Activated T-helper 17 cell treated with anti-CD3 and anti-CD28 coated beads, Interleukin-2, amount 50 U/mL, for 72 hours (primary cell): Measurements from ENCODE around the gene HABP4. TPM values are rescaled to one million over a fixed set of nuclear protein-coding genes. Genes with fewer than 3 reads are reported as not detected.

Source experiments
- ATAC-seq: fragments of 150-1000 bp; cut with Tn5 transposase; replicated peaks from 2 replicates; pipeline ENCODE4 v1.10.0; 2021; ENCODE audit warnings: mild to moderate bottlenecking, moderate library complexity
- H3K27ac Mint-ChIP-seq: one replicate; pipeline ENCODE4 v1.8.0; 2022; ENCODE audit warnings: mixed read lengths
- H3K27me3 Mint-ChIP-seq: one replicate; pipeline ENCODE4 v1.8.0; 2022; ENCODE audit warnings: mixed read lengths
- H3K36me3 Mint-ChIP-seq: one replicate; pipeline ENCODE4 v1.8.0; 2022; ENCODE audit warnings: low read depth, mild to moderate bottlenecking, mixed read lengths
- H3K4me1 Mint-ChIP-seq: one replicate; pipeline ENCODE4 v1.8.0; 2022; ENCODE audit warnings: mixed read lengths
- H3K4me3 Mint-ChIP-seq: one replicate; pipeline ENCODE4 v1.8.0; 2022; ENCODE audit warnings: mild to moderate bottlenecking, mixed read lengths
- H3K9me3 Mint-ChIP-seq: one replicate; pipeline ENCODE4 v1.8.0; 2022; ENCODE audit warnings: mixed read lengths
- total RNA-seq, 2 donors: library from RNA; stranded (reverse); gene quantifications; one replicate each; pipeline ENCODE4 v1.2.3, GENCODE V29; 2022

HABP4 gene
- total RNA-seq, 2 donors from 2014 or later = 10.0 to 21.3 TPM

DNA sequence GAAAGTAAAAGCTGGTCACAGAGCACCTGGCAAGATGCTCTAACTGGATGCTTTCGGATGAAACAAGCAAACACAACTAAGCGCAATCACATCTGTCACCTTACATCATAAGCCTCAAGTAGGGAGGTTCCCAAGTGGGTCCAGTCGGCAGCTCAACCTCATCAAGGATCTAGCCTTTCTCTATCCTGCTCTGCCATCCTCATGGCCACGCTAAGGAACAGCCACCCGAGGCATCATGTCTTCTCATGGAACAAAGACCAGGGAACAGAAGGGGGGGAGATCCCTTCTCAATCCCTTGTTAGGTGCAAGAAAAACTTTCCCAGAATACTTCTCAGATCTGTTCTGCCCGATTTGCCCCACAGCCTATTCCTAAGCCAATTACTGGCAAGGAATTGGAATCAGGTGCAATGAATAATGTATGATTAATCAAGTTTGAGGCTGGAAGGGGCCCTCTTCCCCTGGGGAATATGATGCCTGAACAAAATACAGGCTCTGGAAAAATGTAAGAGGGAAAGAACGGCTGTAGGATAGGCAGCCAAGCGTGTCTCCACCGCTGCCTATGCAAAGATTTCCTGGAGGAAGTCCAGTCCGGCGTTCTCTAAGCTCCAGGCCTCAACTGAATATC, 1.3 kb upstream of the HABP4 start:
- Mint-ChIP-seq H3K36me3 (peaks cover 3% of the 10 kb centered on the region), H3K27me3 (peaks cover 3% of the 10 kb centered on the region), H3K4me1 (peaks cover 7% of the 10 kb centered on the region), H3K27ac (peak overlapping the region; percentile 52), H3K9me3 (no peaks in the 10 kb centered on the region), H3K4me3 (peak overlapping the region; percentile 66)
- ATAC-seq = no peak

DNA sequence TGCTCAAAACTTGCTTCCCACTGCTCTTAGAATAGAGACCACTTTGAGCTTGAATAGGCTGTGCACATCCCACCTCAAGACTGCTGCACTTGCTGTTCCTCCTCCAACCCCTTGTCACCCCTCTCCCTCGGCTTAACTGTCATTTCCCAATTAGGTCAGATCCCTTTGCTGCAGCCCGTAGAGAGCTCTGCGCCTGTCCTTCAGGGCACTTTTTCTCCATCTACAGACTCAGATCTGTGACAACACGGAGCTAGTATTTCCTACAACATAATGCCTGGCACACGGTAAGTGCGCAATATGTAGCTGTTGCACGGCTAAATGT, 485 bp upstream of the HABP4 start:
- H3K4me3 Mint-ChIP-seq = peak overlapping the region; percentile 66
- no peaks in the 10 kb centered on the region for H3K9me3 Mint-ChIP-seq
- peaks cover 7% of the 10 kb centered on the region for H3K4me1 Mint-ChIP-seq
- H3K27ac Mint-ChIP-seq = peak overlapping the region; percentile 52
- peaks cover 3% of the 10 kb centered on the region for H3K27me3 Mint-ChIP-seq
- peaks cover 6% of the 10 kb centered on the region for H3K36me3 Mint-ChIP-seq
- ATAC-seq = peak; percentile 15

DNA sequence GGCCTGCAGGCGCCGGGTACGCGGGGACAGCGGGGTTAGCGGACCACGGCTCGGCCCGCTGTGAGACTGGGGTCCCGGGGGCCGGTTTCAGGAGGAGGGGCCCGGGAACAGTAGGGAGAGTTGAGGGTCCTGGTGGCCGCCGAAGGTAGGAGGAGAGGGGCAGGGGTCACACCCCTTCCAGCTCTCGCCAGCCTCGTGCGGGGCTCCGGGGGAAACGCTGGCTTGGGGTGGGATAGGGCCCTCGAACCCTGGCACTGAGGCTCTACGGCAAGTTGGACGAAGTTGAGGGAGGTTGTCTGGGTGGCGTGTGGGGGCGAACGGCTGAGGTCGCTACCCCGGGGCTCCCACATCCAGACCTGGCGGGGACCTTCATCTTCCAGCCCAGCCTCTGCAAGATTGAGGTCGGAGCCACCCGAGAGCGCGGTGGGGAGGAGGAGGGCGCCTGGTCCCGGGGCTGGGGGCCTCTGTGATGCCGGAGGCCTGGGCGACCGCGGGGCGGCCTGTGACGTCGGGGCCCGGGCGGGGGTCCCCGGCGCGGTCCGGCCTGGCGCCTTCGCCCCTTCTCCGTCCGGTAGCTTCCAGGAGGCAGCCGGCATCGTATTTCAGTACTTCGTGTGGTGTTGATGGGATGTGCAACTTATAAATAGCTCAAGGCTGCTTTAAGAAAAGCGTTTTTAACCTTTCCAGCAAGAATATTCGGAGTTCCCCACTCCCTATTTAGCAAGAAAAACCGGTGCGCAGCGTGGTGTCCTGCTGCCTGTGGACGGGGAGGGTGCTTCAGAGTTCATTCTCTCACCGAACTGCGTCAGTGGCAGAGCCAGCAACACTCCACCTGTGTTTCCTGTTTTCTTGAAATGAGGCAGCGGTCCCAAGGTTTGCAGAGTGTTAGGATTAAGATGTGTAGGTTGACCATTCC, 902 bp downstream of the HABP4 start:
- Mint-ChIP-seq H3K9me3 (no peaks in the 10 kb centered on the region), H3K4me3 (peak overlapping the region; percentile 75), H3K4me1 (peaks cover 7% of the 10 kb centered on the region), H3K36me3 (peaks cover 6% of the 10 kb centered on the region), H3K27me3 (peaks cover 3% of the 10 kb centered on the region), H3K27ac (peak overlapping the region; percentile 8)
- no peak for ATAC-seq

DNA sequence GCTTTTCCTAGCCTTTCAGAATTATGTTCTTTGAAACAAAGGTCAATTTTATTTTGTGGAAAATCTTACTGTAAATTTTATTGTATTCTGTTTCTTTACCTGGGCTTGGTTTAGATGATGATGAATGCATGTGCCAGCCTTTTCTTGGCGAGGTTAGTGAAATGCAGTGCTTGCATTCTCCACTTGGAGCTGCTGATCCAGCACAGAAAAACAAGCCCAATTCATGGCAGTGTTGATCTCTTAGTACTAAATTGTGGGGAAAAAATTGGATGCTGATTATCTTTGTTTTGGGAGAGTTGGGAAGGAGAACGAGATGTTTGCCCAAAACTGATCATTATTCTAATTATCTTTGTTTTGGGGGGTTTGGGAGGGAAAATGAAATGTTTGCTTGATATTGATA, 3.7 kb downstream of the HABP4 start:
- Mint-ChIP-seq H3K36me3 (peaks cover 15% of the 10 kb centered on the region), H3K4me3 (no peak overlapping the region), H3K27me3 (peaks cover 3% of the 10 kb centered on the region), H3K9me3 (no peaks in the 10 kb centered on the region), H3K4me1 (peaks cover 11% of the 10 kb centered on the region), H3K27ac (no peak overlapping the region)
- ATAC-seq = no peak

DNA sequence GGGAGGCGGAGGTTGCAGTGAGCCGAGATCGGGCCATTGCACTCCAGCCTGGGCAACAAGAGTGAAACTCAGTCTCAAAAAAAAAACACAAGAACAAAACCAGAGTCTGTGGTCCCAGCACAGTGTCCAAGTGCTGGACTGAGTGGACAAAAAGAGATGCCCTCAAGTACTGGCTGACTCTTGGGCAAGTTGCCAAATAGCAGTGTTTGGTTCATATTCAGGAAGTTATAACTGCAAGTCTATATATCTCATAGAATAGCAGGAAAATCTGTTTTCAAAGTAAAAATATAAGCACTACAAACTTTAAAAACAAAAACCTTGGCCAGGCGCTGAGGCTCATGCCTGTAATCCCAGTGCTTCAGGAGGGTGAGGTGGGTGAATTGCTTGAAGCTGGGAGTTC, 7.3 kb downstream of the HABP4 start:
- Mint-ChIP-seq H3K4me3 (no peak overlapping the region), H3K27ac (no peak overlapping the region), H3K9me3 (no peaks in the 10 kb centered on the region), H3K4me1 (peaks cover 10% of the 10 kb centered on the region), H3K36me3 (peaks cover 46% of the 10 kb centered on the region), H3K27me3 (no peaks in the 10 kb centered on the region)
- ATAC-seq = no peak

DNA sequence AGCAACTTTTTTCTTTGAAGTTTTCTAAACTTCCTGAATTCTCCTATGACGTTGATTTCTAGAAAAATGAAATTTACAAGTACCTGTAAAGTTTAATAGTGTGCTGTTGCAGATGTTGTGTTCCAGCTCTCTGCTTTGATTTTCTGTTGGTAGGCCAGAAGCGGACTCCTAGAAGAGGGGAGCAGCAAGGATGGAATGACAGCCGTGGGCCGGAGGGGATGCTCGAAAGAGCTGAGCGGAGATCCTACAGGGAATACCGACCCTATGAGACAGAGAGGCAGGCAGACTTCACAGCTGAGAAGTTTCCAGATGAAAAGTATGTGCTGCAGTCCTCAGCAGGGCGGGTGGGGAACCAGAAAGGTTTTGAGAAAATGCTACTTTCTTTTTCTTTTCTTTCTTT, 8.3 kb downstream of the HABP4 start:
- Mint-ChIP-seq H3K9me3 (no peaks in the 10 kb centered on the region), H3K27ac (no peak overlapping the region), H3K4me1 (peaks cover 10% of the 10 kb centered on the region), H3K36me3 (peaks cover 46% of the 10 kb centered on the region), H3K27me3 (no peaks in the 10 kb centered on the region), H3K4me3 (no peak overlapping the region)
- no peak for ATAC-seq

DNA sequence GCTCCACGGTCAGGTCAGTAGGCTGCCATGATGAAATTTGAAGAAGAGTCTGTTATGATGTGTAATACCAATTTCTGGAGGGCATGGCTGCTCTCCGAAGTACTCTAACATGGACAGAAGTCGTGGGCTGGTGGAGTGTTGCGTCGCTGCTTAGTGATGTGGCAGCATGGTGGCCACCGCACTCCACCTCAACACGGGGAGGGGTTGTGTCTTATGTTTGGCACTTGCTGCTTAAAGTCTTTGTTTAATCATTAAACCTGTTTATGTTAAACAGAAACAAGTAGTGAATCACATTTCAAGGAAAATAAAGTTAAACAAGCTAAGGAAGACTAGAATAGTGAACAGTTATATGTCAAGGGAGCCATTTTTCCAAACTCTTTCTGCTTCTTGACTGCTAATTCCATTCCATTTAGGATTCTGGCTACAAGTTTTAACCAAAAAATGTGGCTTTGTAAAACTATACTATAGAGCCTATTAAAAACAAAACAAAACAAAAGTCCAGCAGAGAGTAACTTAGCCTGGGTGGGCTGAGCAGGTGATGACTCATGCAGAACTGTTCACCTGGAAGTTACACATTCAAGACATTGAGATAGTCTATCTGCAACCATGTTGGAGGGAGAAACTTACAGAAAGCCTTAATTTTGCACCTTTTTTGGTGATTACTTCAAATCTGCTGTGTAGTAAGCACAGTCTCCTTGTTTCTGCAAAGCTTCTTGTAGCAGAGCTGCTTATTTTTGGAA, 9.5 kb downstream of the HABP4 start:
- ATAC-seq = no peak

DNA sequence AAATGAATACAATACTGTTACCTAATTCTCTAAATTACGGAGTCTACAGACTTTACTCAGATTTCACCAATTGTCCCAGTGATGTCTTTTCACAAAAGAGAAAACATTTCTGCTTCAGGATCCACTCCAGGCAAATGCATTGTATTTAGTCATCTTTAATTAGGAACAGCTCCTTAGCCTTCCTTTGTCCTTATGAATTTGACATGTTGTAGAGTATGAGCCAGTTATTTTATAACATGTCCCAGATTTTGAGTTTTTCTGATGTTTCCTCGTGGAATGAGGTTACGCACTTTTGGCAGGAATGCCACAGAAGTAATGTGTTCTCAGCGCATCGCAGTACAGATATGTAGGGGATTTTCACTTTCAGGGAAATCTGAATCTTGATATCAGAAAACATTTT, 10.5 kb downstream of the HABP4 start:
- Mint-ChIP-seq H3K27me3 (no peaks in the 10 kb centered on the region), H3K9me3 (no peaks in the 10 kb centered on the region), H3K4me1 (peaks cover 10% of the 10 kb centered on the region), H3K27ac (no peak overlapping the region), H3K36me3 (peaks cover 61% of the 10 kb centered on the region), H3K4me3 (no peak overlapping the region)
- ATAC-seq = no peak

More for the DNA sequence above, 9.5 kb downstream of the HABP4 start:
- H3K27ac Mint-ChIP-seq = no peak overlapping the region
- no peaks in the 10 kb centered on the region for H3K9me3 Mint-ChIP-seq
- H3K4me3 Mint-ChIP-seq = no peak overlapping the region
- H3K4me1 Mint-ChIP-seq = peaks cover 10% of the 10 kb centered on the region
- H3K27me3 Mint-ChIP-seq = no peaks in the 10 kb centered on the region
- H3K36me3 Mint-ChIP-seq = peaks cover 50% of the 10 kb centered on the region

DNA sequence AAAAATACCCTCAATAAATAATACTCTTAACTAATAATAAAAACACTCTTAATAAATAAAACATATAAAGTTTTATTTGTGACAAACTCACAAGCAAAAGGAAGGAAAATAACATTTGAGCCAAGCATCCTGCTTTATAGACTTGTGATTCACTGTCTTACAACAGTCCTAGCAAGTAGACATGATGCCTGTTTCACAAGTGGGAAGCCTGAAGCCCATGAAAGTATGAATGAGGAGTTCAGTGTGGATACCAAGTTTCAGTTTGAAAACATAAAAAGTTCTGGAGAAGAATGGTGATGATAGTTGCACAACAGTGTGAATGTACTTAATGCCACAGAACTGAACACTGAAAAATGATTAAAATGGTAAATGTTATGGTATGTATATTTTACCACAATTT, 10.9 kb downstream of the HABP4 start:
- no peak overlapping the region for H3K27ac Mint-ChIP-seq
- H3K4me3 Mint-ChIP-seq = no peak overlapping the region
- peaks cover 10% of the 10 kb centered on the region for H3K4me1 Mint-ChIP-seq
- peaks cover 65% of the 10 kb centered on the region for H3K36me3 Mint-ChIP-seq
- H3K27me3 Mint-ChIP-seq = no peaks in the 10 kb centered on the region
- no peak for ATAC-seq
- no peaks in the 10 kb centered on the region for H3K9me3 Mint-ChIP-seq

DNA sequence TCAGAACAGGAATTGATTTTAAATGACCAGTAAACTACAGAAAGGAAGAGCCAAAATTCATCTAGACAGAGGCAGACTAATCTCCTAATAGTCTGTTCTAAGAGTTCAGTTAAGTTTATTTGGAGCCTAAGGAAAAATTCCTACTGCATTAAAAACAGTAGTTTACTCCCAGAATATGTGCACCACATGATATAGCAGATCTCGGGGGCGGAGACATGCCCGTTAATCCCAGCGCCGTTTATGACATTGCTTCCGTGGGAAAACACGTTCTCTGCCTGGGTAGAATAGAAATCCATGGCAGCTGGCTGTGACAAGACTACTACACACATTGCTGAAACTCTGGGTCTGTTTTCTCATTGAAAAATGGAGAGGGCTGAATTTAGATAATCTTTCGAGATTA, 11.4 kb downstream of the HABP4 start:
- no peaks in the 10 kb centered on the region for H3K9me3 Mint-ChIP-seq
- ATAC-seq = no peak
- H3K36me3 Mint-ChIP-seq = peaks cover 69% of the 10 kb centered on the region
- no peak overlapping the region for H3K27ac Mint-ChIP-seq
- H3K4me3 Mint-ChIP-seq = no peak overlapping the region
- H3K27me3 Mint-ChIP-seq = no peaks in the 10 kb centered on the region
- H3K4me1 Mint-ChIP-seq = peaks cover 10% of the 10 kb centered on the region

DNA sequence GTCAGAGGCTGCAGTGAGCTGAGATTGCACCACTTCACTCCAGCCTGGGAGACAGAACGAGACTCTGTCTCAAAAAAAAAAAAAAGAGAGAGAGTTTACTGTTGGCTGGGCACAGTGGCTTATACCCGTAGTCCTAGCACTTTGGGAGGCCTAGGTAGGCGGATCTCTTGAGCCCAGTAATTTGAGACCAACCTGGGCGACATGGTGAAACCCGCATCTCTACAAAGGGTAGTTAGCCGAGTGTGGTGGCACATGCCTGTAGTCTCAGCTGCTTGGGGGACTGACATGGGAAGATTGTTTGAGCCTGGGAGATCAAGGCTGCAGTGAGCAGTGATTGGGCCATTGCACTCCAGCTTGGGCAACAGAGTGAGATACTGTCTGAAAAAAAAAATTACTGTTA, 12.6 kb downstream of the HABP4 start:
- H3K4me3 Mint-ChIP-seq = no peak overlapping the region
- no peak overlapping the region for H3K27ac Mint-ChIP-seq
- H3K9me3 Mint-ChIP-seq = no peaks in the 10 kb centered on the region
- peaks cover 10% of the 10 kb centered on the region for H3K4me1 Mint-ChIP-seq
- H3K36me3 Mint-ChIP-seq = peaks cover 81% of the 10 kb centered on the region
- ATAC-seq = no peak
- no peaks in the 10 kb centered on the region for H3K27me3 Mint-ChIP-seq

DNA sequence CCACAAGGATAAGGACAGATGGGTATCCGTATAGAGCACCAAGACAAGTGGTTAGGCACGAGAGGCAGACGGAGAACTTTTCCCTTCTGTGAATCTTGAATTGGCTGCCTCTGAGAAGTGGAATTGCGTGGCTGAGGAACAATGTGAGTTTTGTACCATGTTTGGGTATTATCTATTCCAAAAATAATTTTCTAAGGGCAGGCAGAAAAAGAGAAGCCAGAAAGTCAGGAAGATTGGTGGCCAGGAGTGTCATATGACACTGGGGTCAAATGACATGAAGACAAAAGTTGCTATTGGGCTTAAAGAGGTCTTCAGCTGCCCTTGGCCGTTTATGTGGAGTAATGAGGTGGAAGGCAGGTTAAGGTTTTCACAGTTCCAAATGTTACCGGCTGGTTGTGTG, 14.5 kb downstream of the HABP4 start:
- Mint-ChIP-seq H3K27ac (no peak overlapping the region), H3K4me1 (no peaks in the 10 kb centered on the region), H3K27me3 (no peaks in the 10 kb centered on the region), H3K9me3 (no peaks in the 10 kb centered on the region), H3K4me3 (no peak overlapping the region), H3K36me3 (peaks cover 84% of the 10 kb centered on the region)
- ATAC-seq = no peak

DNA sequence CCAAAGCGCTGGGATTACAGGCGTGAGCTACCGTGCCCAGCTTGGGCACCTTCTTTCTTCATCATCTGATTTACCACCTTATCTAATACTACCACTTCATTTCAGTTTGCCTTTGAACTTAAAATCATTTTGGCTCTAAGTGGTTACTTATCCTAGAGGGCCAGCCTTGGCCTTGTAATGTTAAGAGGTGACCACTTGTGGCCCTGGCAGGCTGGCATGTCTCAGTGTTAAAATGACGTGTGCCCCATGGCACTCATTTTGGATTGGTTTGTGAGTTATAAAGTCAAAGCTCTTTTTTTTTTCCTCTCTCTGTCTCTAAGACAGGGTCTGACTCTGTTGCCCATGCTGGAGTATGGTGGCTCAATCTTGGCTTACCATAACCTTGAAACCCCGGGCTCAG, 17.8 kb downstream of the HABP4 start:
- H3K36me3 Mint-ChIP-seq = peaks cover 66% of the 10 kb centered on the region
- ATAC-seq = no peak

DNA sequence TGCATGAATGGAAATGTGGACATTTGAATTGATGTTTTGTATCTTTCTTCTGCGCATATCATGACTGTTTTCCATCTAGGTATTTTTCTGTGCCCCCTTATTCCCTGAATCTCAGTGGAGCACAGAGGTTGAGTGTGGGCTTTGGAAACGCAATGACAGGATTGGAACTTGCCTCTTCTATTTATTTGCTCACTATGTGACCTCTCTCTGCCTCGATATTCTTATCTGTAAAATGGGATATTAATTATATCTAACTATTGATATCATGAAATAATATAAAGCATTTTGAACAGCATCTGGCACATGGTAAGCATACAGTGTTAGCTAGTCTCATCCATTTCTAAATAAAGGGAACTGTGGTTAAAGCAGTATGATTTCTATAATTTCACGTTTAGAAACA, 26.0 kb downstream of the HABP4 start:
- no peaks in the 10 kb centered on the region for H3K27me3 Mint-ChIP-seq
- peaks cover 28% of the 10 kb centered on the region for H3K36me3 Mint-ChIP-seq
- peak overlapping the region; percentile 48 for H3K4me3 Mint-ChIP-seq
- H3K9me3 Mint-ChIP-seq = no peaks in the 10 kb centered on the region
- peaks cover 24% of the 10 kb centered on the region for H3K4me1 Mint-ChIP-seq
- peak overlapping the region; percentile 22 for H3K27ac Mint-ChIP-seq
- ATAC-seq = no peak

More for the DNA sequence above, 17.8 kb downstream of the HABP4 start:
- H3K4me3 Mint-ChIP-seq = no peak overlapping the region
- H3K4me1 Mint-ChIP-seq = no peaks in the 10 kb centered on the region
- no peaks in the 10 kb centered on the region for H3K9me3 Mint-ChIP-seq
- H3K27me3 Mint-ChIP-seq = no peaks in the 10 kb centered on the region
- H3K27ac Mint-ChIP-seq = no peak overlapping the region

DNA sequence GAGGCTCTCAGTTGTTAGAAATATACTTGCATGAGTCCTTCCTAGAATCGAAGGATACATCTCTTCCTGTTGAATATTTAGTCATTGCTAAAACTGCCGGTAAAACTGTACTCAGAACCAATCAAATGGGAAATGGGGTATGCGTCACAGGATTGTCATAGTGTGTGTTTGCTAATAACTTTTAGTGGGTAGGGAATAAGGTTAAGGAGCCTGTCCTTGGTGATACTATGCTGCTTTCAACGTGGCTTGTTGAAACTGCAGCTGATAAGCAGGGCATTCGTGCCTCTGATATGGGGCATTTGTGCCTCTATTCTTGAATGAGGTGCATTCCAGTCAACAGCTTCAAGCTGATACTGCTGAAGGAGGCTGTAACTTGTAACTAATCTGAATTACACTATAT, 26.6 kb downstream of the HABP4 start:
- H3K4me3 Mint-ChIP-seq = peak overlapping the region; percentile 48
- ATAC-seq = peak; percentile 78
- peak overlapping the region; percentile 22 for H3K27ac Mint-ChIP-seq
- H3K27me3 Mint-ChIP-seq = no peaks in the 10 kb centered on the region
- H3K4me1 Mint-ChIP-seq = peaks cover 24% of the 10 kb centered on the region
- H3K9me3 Mint-ChIP-seq = no peaks in the 10 kb centered on the region
- peaks cover 28% of the 10 kb centered on the region for H3K36me3 Mint-ChIP-seq
